Medulla oblongata (tissue), 1 donor: ENCODE results near the gene SYNJ2BP.
"Not testable (repeated sequence)": the region's sequence is repeated elsewhere in the genome, so short reads cannot be mapped to it uniquely, and the experiment has no call there.

ENCODE experiments used
- DNase-seq: peaks from one replicate; pipeline ENCODE4 v3.0.0-alpha.2; 2015; ENCODE audit errors: extremely low spot score

The SYNJ2BP gene

GRCh38 chr14:70416725-70417349, at the start of gene SYNJ2BP:
Gene SYNJ2BP (minus strand): TSS chr14:70417090. CDS start chr14:70416963, 127 bp downstream.
- DNase-seq = peak; percentile 77

DNA sequence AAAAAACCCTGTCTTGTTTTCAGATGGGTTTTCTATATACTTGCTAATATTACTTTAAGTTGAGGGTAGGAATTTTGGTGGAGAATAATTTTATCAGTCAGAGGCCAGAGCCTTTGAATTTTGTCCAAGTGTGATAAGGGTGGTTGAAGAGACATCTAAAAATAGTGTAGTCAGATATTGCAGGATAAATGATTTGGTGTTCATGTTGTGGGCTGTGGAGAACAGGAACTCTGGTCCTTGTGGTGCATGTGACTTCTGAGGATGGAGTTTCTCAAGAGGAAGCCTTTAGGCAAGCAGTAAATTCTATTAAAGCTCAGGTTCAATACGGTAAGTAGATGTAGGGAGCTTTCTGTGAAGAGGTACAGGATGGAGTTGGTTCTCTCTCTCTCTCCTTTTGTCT, 37.8 kb upstream of the SYNJ2BP start:
- no peak for DNase-seq

DNA sequence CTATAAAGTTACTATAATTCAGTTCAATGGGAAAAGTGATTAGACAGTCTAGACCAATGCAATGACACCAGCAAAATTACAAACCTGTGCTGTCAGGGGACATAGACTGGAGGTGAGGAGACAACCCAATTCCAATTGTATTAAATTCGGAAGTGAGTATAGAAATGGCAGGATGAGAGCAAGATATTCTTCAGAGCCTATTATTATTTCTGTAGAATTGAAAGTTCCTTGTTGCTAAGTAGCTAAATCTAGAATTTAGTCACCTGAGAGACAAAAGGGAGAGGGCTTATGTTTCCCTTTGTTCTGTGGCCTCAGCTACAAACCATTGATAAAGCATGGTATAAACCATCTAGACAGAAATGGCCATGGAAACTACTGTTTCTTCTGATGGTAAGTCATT, 35.0 kb upstream of the SYNJ2BP start, which contains the start of gene ADAM21:
ADAM21 (plus strand) TSS at position 301 of the 400 bp plus-strand sequence. CDS start 5,326 bp downstream, outside the sequence.
- DNase-seq = no peak

GRCh38 chr14:70448633-70449340, 31.9 kb upstream of the SYNJ2BP start:
- no peak for DNase-seq

- DNase-seq = no peak
Measured at GRCh38 chr14:70442750-70443149, 25.9 kb upstream of the SYNJ2BP start.

GRCh38 chr14:70441641-70442040, 24.8 kb upstream of the SYNJ2BP start:
- no peak for DNase-seq

- DNase-seq = no peak
Measured at GRCh38 chr14:70436867-70437266, 20.0 kb upstream of the SYNJ2BP start.

- DNase-seq = not testable (repeated sequence)
Measured at GRCh38 chr14:70426555-70426954, 9.7 kb upstream of the SYNJ2BP start.

DNA sequence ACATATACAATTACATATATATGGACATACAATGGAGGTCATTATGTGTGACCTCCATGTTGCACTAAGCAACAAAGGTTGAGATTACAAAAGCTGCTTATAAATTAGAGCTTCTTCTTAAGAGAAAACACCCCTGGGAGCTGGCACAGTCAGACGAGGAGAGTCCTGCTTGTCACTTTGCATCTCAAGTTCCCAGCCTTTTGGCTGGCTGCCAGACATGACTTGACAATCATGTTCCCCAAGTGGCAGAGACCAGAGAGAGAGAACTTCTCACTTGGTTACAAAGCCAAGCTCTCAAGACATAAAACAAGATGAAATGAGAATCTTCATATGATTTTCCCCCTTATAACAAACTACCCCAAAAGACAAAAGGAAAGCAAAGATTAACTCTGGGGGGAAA, 8.5 kb upstream of the SYNJ2BP start:
- no peak for DNase-seq

DNA sequence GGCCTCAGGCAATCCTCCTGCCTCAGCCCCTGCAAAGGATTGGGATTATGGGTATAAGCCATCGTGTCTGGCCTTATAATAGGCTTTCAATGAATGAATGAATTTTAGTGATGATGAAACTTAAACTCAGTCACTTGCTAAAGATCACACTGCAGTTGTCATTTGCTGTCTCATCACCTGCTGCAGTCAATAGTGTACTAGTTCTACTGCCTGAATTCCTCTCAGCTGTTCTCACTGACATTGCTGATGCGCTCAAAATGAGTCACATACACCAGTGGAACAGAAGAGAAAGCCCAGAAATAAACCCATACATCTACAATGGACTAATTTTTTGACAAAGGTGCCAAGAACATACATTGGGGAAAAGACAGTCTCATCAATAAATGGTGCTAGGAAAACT, 5.6 kb upstream of the SYNJ2BP start:
- DNase-seq = no peak

DNA sequence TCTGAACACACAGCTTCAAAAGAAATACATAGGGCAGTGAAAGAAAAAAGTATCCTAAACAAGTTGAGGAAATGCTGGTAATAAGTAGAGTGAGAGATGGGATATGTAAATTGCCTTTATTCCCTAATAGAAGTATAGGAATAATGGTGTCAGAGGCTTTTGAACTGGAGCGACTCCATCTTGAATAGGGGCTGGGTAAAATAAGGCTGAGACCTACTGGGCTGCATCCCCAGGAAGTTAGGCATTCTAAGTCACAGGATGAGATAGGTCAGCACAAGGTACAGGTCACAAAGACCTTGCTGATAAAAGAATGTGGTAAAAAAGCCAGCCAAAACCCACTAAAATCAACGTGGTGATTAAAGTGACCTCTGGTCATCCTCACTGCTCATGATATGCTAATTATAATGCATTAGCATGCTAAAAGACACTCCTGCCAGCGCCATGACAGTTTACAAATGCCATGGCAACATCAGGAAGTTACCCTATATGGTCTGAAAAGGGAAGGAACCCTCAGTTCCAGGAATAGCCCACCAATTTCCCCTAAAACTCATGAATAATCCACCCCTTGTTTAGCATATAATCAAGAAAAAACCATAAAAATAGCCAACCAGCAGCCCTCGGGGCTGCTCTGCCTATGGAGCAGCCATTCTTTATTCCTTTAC, 2.5 kb upstream of the SYNJ2BP start:
- not testable (repeated sequence) for DNase-seq

DNA sequence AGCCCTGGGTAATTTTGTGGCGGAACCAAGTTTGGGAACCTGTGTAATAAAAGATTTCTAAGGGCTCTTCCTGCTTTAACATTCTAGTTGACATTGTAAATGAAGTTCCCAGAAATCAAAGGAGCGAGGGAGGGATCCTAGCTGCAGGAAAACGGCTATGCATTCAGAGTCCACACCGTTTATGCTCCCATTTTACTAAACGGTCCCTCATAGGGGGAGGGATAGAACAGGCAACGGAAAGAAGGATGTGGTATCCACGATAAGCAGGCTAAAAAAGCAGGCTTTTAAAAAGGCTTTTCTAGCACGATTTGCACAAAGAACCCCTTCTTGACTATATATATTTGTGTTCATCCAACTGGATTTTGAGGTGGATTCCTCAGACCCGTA, 559 bp downstream of the SYNJ2BP start:
- DNase-seq = peak; percentile 5

DNA sequence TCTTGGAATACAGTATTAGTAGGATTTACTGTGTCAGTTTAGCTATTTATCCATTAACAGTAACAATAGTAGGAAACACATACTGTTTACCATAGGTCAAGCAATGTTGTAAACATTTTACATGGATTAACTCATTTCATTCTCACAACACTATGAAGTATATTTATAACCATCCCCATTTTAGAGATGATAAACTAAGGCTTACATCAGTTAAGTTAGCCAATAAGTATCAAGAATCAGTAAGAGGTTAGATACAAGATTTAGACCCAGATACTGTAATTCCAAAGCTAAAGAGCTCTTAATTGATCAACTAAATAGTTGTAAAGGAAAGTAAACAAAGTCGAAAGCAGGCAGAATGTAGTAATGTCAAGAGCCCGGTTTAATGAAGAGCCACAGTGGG, 1.1 kb downstream of the SYNJ2BP start:
- no peak for DNase-seq

GRCh38 chr14:70407621-70408020, 9.3 kb downstream of the SYNJ2BP start:
- no peak for DNase-seq

- DNase-seq = not testable (repeated sequence)
Measured at GRCh38 chr14:70406216-70406615, 10.7 kb downstream of the SYNJ2BP start.

- DNase-seq = not testable (repeated sequence)
Measured at GRCh38 chr14:70403335-70403734, 13.6 kb downstream of the SYNJ2BP start.

GRCh38 chr14:70401643-70402042, 15.2 kb downstream of the SYNJ2BP start:
- DNase-seq = no peak

GRCh38 chr14:70398706-70399431, 18.0 kb downstream of the SYNJ2BP start:
- no peak for DNase-seq

DNA sequence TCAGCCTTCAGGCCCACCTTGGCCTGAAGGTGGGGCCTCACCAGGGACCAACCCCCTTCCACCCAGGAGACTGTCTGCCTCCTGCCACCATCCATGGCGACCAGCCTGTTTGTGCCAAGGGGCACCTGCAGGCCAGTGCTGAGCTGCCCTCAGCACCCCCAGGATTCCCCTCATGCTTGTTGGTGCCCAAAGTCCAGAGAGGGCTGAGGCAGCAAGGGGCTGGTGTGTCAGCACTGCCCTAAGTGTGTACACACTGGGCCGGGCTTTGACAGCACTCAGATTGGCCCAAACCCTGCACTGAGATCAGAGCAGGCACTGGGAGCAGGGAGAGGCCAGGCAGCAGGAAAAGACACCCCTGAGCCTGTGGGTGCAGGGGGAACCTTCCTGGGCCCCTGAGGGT, 18.6 kb downstream of the SYNJ2BP start:
- DNase-seq = no peak

GRCh38 chr14:70397746-70398145, 19.1 kb downstream of the SYNJ2BP start:
- DNase-seq = no peak

DNA sequence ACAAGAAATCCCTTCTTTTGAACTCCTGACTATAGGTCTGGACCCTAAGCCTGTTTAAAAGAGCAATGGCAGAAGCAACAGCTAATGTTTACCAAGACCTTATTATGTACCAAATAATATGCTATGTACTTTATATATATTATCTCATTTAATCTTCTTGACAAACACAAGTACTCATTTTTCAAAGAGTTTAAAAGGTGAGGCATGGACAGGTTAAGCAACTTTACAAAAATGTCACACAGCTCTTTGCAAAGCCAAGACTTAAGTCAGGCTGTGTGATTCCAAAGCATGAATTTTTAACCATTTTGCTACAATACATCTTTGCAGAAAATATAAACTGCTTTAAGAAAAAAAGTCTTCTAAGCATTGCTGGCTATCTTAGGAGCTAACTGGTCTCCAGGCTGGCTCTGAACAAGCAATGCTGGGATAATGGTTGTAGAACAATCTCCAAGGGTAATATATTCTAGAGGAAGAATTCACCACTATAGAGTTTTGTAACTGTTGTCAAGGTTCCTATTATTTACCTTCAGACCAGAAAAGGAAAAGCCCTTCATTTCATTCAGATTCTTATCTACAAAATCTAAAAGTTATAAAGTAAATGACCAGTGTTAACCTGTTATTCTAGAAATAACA, 22.1 kb downstream of the SYNJ2BP start:
- DNase-seq = no peak

DNA sequence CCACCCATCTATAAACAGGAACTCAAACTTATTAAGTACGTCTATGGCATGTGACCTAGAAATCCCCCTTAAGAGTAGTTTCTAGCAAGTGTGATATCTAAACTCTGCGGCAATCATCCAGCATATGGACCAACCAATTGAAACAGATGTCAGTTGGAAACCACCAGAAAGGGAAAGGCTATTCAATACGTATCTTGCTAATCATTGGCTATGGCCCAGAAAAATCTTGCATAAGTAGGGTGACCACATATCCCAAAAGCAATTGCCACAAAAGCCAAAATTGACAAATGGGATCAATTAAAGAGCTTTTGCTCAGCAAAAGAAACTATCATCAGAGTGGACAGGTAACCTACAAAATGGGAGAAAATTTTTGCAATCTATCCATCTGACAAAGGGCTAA, 24.2 kb downstream of the SYNJ2BP start:
- DNase-seq = no peak
